A673 (cell line): Measurements from ENCODE around the gene UVRAG. TPM values are rescaled to one million over a fixed set of nuclear protein-coding genes. Genes with fewer than 3 reads are reported as not detected.

Experiments used
- BruUV-seq: library from RNA; stranded (reverse); fragments of 400-500 nt; replicated peaks from 2 replicates; lab custom pipeline; 2021; lab: Mats Ljungman, UMichigan
- CTCF ChIA-PET: fragments of 300-600 bp; sonication (Branson Sonifier 250); formaldehyde crosslinking; loops from one replicate; lab custom pipeline; 2022; ENCODE audit warnings: antibody characterized with exemption; lab: Charles Lee
- POLR2A ChIA-PET: fragments of 300-600 bp; sonication (Branson Sonifier 250); formaldehyde crosslinking; loops from one replicate; lab custom pipeline; 2022; ENCODE audit warnings: antibody characterized with exemption; ENCODE audit not compliant: low non-redundant PET; lab: Charles Lee
- DNase-seq: peaks from one replicate; pipeline ENCODE4 v3.0.0-alpha.2; 2015; ENCODE audit warnings: low spot score
- H3K27ac ChIP-seq: fragments of 200-600 bp; sonication (generic); 2 replicates; pipeline ENCODE4 v1.5.1; 2016; ENCODE audit warnings: mixed run types, low read depth, mild to moderate bottlenecking, mixed read lengths, antibody characterized with exemption, low read length; ENCODE audit not compliant: poor library complexity, severe bottlenecking
- H3K27me3 ChIP-seq: fragments of 200-600 bp; sonication (generic); replicated peaks from 2 replicates; pipeline ENCODE4 v1.6.1; 2017; ENCODE audit warnings: mixed run types, low read depth, mild to moderate bottlenecking, mixed read lengths, antibody characterized with exemption, low read length; ENCODE audit not compliant: insufficient read depth, poor library complexity
- H3K36me3 ChIP-seq: fragments of 200-600 bp; sonication (generic); 2 replicates; pipeline ENCODE4 v1.6.1; 2016; ENCODE audit warnings: mixed run types, mild to moderate bottlenecking, mixed read lengths, antibody characterized with exemption, low read length; ENCODE audit not compliant: insufficient read depth, poor library complexity, severe bottlenecking
- H3K4me1 ChIP-seq: fragments of 200-600 bp; sonication (generic); 2 replicates; pipeline ENCODE4 v1.6.1; 2017; ENCODE audit warnings: mixed run types, mild to moderate bottlenecking, mixed read lengths, antibody characterized with exemption, low read length; ENCODE audit not compliant: insufficient read depth, poor library complexity, severe bottlenecking
- H3K4me3 ChIP-seq: fragments of 200-600 bp; sonication (generic); 2 replicates; pipeline ENCODE4 v1.5.1; 2016; ENCODE audit warnings: low read depth, mixed run types, mild to moderate bottlenecking, mixed read lengths, low read length; ENCODE audit not compliant: poor library complexity, severe bottlenecking
- H3K9me3 ChIP-seq: fragments of 200-600 bp; sonication (generic); 2 replicates; pipeline ENCODE4 v1.6.1; 2016; ENCODE audit warnings: mixed run types, low read depth, mild to moderate bottlenecking, mixed read lengths, antibody characterized with exemption, low read length; ENCODE audit not compliant: poor library complexity, severe bottlenecking
- CTCF ChIP-seq: fragments of 300-800, 200-600 bp; sonication (generic); conservative IDR thresholded peaks from 2 replicates; pipeline ENCODE4 v1.5.1; 2017; ENCODE audit warnings: low read depth, mild to moderate bottlenecking, antibody characterized with exemption, low read length, moderate library complexity, mixed read lengths
- EZH2 ChIP-seq: fragments of 200-600 bp; sonication (generic); IDR thresholded peaks from 2 replicates; pipeline ENCODE4 v1.6.1; 2017; ENCODE audit warnings: borderline replicate concordance, low read depth, mild to moderate bottlenecking, mixed read lengths, antibody characterized with exemption, low read length; ENCODE audit not compliant: poor library complexity, severe bottlenecking
- intact Hi-C: fragments of 100-400 bp; cut with micrococcal nuclease; formaldehyde crosslinking; loops from one replicate; pipeline ENCODE4 v1.10.0; 2022; ENCODE audit not compliant: unreplicated experiment
- total RNA-seq: library from RNA; stranded (reverse); gene quantifications from 2 replicates; pipeline ENCODE4 v1.2.3, GENCODE V29; 2021

UVRAG gene
- total RNA-seq, 1 experiment from 2014 or later = 21.1 TPM

GRCh38 chr11:75869661-75870455, 54.8 kb downstream of the UVRAG start:
- no peaks in the 10 kb centered on the region for H3K27me3 ChIP-seq
- H3K4me3 ChIP-seq = no peak overlapping the region
- DNase-seq = no peak
- TF ChIP-seq CTCF = no peak
- no peak for TF ChIP-seq EZH2
- POLR2A ChIA-PET = interaction anchor here (0.7 kb wide), 1 partner anchor 30 kb away, joined by 4 read pairs; no protein-coding TSS in a partner anchor
- no peaks in the 10 kb centered on the region for H3K4me1 ChIP-seq
- H3K36me3 ChIP-seq = no peaks in the 10 kb centered on the region
- intact Hi-C loops = loop anchor here (10.0 kb wide), 1 partner anchor 325 kb away; no protein-coding TSS in a partner anchor
- no TSS peak for BruUV-seq
- no peaks in the 10 kb centered on the region for H3K9me3 ChIP-seq
- CTCF ChIA-PET = interaction anchor here (0.6 kb wide), 1 partner anchor 52 kb away, joined by 4 read pairs; no protein-coding TSS in a partner anchor
- no peak overlapping the region for H3K27ac ChIP-seq

- no peak for DNase-seq
- H3K4me1 ChIP-seq = no peaks in the 10 kb centered on the region
- ChIA-PET POLR2A (no interaction called here), CTCF (interaction anchor here (0.5 kb wide), 1 partner anchor 168 kb away, joined by 6 read pairs; no protein-coding TSS in a partner anchor)
- no peak overlapping the region for H3K4me3 ChIP-seq
- no peaks in the 10 kb centered on the region for H3K9me3 ChIP-seq
- intact Hi-C loops = no loop called here
- no TSS peak for BruUV-seq
- no peaks in the 10 kb centered on the region for H3K27me3 ChIP-seq
- H3K27ac ChIP-seq = no peak overlapping the region
- no peaks in the 10 kb centered on the region for H3K36me3 ChIP-seq
- TF ChIP-seq CTCF (no peak), EZH2 (no peak)
These were observed 57.9 kb downstream of the UVRAG start for GRCh38 chr11:75872887-75873416.

GRCh38 chr11:75873417-75874221, 58.6 kb downstream of the UVRAG start:
- BruUV-seq = no TSS peak
- no peaks in the 10 kb centered on the region for H3K36me3 ChIP-seq
- TF ChIP-seq CTCF (no peak), EZH2 (no peak)
- no peaks in the 10 kb centered on the region for H3K9me3 ChIP-seq
- intact Hi-C loops = no loop called here
- no peak overlapping the region for H3K27ac ChIP-seq
- H3K27me3 ChIP-seq = no peaks in the 10 kb centered on the region
- no peaks in the 10 kb centered on the region for H3K4me1 ChIP-seq
- CTCF ChIA-PET = interaction anchor here (0.5 kb wide), 1 partner anchor 169 kb away, joined by 6 read pairs; no protein-coding TSS in a partner anchor
- POLR2A ChIA-PET = no interaction called here
- no peak overlapping the region for H3K4me3 ChIP-seq
- no peak for DNase-seq
